Measurements from ENCODE around the gene HNF1A. TPM values are rescaled to one million over a fixed set of nuclear protein-coding genes. Genes with fewer than 3 reads are reported as not detected.

HNF1A gene
- polyA plus RNA-seq, 1 donor (not counting 4 experiments of a cell fraction or from before 2014, with no cell fraction given) = not detected

DNA sequence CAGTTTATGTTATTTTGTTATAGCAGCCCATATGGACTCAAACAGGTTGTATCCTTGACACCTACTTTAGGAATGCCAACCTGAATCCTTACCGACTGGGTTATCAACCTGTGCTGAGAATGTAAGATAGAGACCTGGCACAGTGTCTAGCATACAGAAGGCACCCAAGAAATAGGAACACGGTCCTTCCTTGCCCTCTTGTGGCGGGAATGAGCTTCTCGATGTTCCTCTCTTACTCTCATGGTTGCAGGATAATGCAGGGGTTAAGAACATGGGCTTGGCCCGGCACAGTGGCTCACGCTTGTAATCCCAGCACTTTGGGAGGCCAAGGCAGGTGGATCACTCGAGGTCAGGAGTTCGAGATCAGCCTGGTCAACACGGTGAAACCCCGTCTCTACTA is 31.4 kb downstream of the HNF1A start:
- TF ChIP-seq EZH2 (IDR thresholded peaks at IDR 0.05; ENCODE audit: low read length) (no peak), CTCF (optimal IDR thresholded peaks at IDR 0.05 in 1 of 3, IDR thresholded peaks at IDR 0.05 in 1 of 3, conservative IDR thresholded peaks at IDR 0.05 in 1 of 3; ENCODE audit: extremely low read depth in 1 of 3, insufficient read depth in 2 of 3, low read length in 3 of 3) (peak; percentile 49 to 78 (median 66))
- FAIRE-seq = no peak
- H3K36me3 ChIP-seq (ENCODE audit: control insufficient read depth in 2 of 2, extremely low read depth in 1 of 2, insufficient read depth in 2 of 2, low read length in 2 of 2) = peaks cover 28 to 32% of the 10 kb centered on the region in 2 experiments
- no peaks in the 10 kb centered on the region for H3K9me3 ChIP-seq (ENCODE audit: control insufficient read depth, low read depth, low read length)
- no peak overlapping the region for H3K4me2 ChIP-seq (ENCODE audit: control insufficient read depth, extremely low read depth, insufficient read depth, low read depth, low read length)
- no peak overlapping the region for H2AFZ ChIP-seq (ENCODE audit: control insufficient read depth, low read length)
- H3K4me1 ChIP-seq (ENCODE audit: control insufficient read depth, extremely low read depth, insufficient read depth, low read length) = no peaks in the 10 kb centered on the region
- dilution Hi-C loops (cut with MboI; ENCODE audit: extremely low pct_ligation_motif_present, low sequenced_read_pairs) = no loop called here
- no peak overlapping the region for H3K4me3 ChIP-seq (ENCODE audit: control insufficient read depth in 2 of 3, extremely low read depth in 1 of 3, insufficient read depth in 2 of 3, low read depth in 1 of 3, low read length in 3 of 3)
- H3K27me3 ChIP-seq (ENCODE audit: control insufficient read depth, extremely low read depth, insufficient read depth, low read length) = no peaks in the 10 kb centered on the region
- no peaks in the 10 kb centered on the region for H3K9me1 ChIP-seq (ENCODE audit: control insufficient read depth, extremely low read depth, insufficient read depth, low read length)
- H4K20me1 ChIP-seq (ENCODE audit: control insufficient read depth, extremely low read depth, insufficient read depth, low read length) = no peaks in the 10 kb centered on the region
- no peak overlapping the region for H3K27ac ChIP-seq (ENCODE audit: control insufficient read depth, insufficient read depth, low read length)
- H3K9ac ChIP-seq (ENCODE audit: control insufficient read depth, extremely low read depth, insufficient read depth, low read length) = no peak overlapping the region
- no peak for DNase-seq (ENCODE audit: low read depth, low spot score)
- H3K79me2 ChIP-seq (ENCODE audit: control insufficient read depth, insufficient read depth, low read length) = peaks cover 1% of the 10 kb centered on the region

DNA sequence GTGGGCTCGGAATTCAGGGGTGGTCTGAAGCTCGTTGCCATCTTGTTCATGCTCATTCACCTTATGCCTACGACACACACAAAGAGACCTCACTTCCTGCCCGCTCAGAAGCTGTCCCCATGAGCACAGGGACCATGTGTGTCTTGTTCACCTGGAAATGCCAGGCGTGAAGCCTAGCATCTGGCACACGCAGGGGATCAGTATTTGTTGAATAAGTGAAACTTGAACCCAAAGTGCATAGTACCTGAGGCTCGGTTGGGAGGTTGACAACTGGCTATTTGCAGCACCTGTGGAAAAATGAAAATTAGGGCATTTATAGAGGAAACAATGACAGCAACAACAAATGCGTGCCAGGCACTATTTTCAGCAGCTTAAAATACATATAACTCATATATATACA is 32.5 kb downstream of the HNF1A start:
- dilution Hi-C loops (cut with MboI; ENCODE audit: extremely low pct_ligation_motif_present, low sequenced_read_pairs) = no loop called here
- Histone ChIP-seq H3K27ac (ENCODE audit: control insufficient read depth, insufficient read depth, low read length) (no peak overlapping the region), H2AFZ (ENCODE audit: control insufficient read depth, low read length) (no peak overlapping the region), H3K36me3 (ENCODE audit: control insufficient read depth in 2 of 2, extremely low read depth in 1 of 2, insufficient read depth in 2 of 2, low read length in 2 of 2) (peaks cover 27 to 31% of the 10 kb centered on the region in 2 experiments), H3K4me2 (ENCODE audit: control insufficient read depth, extremely low read depth, insufficient read depth, low read depth, low read length) (no peak overlapping the region), H3K9me1 (ENCODE audit: control insufficient read depth, extremely low read depth, insufficient read depth, low read length) (no peaks in the 10 kb centered on the region), H3K9ac (ENCODE audit: control insufficient read depth, extremely low read depth, insufficient read depth, low read length) (no peak overlapping the region), H3K79me2 (ENCODE audit: control insufficient read depth, insufficient read depth, low read length) (peaks cover 10% of the 10 kb centered on the region), H3K9me3 (ENCODE audit: control insufficient read depth, low read depth, low read length) (no peaks in the 10 kb centered on the region), H4K20me1 (ENCODE audit: control insufficient read depth, extremely low read depth, insufficient read depth, low read length) (no peaks in the 10 kb centered on the region), H3K27me3 (ENCODE audit: control insufficient read depth, extremely low read depth, insufficient read depth, low read length) (no peaks in the 10 kb centered on the region), H3K4me3 (ENCODE audit: control insufficient read depth in 2 of 3, extremely low read depth in 1 of 3, insufficient read depth in 2 of 3, low read depth in 1 of 3, low read length in 3 of 3) (no peak overlapping the region), H3K4me1 (ENCODE audit: control insufficient read depth, extremely low read depth, insufficient read depth, low read length) (peaks cover 6% of the 10 kb centered on the region)
- DNase-seq (ENCODE audit: low read depth, low spot score) = no peak
- TF ChIP-seq EZH2 (IDR thresholded peaks at IDR 0.05; ENCODE audit: low read length) (no peak), CTCF (optimal IDR thresholded peaks at IDR 0.05 in 1 of 3, IDR thresholded peaks at IDR 0.05 in 1 of 3, conservative IDR thresholded peaks at IDR 0.05 in 1 of 3; ENCODE audit: extremely low read depth in 1 of 3, insufficient read depth in 2 of 3, low read length in 3 of 3) (no peak)
- FAIRE-seq = no peak
